WTC11 (cell line): ENCODE data around the gene FSD1.

Experiments used
- GABPB1 ChIP-seq: sonication (generic); formaldehyde crosslinking; IDR thresholded peaks from 2 replicates; pipeline ENCODE4 v1.8.1; 2023; ENCODE audit warnings: mild to moderate bottlenecking, missing genetic modification reagents
- TP53 ChIP-seq: sonication (generic); formaldehyde crosslinking; IDR thresholded peaks from 2 replicates; pipeline ENCODE4 v1.8.1; 2023; ENCODE audit warnings: mild to moderate bottlenecking, missing genetic modification reagents
- ZBTB21 ChIP-seq: sonication (generic); formaldehyde crosslinking; IDR thresholded peaks from 2 replicates; pipeline ENCODE4 v1.8.1; 2023; ENCODE audit warnings: mild to moderate bottlenecking, missing genetic modification reagents, borderline replicate concordance
- ZNF232 ChIP-seq: sonication (generic); formaldehyde crosslinking; IDR thresholded peaks from 2 replicates; pipeline ENCODE4 v1.8.0; 2022; ENCODE audit warnings: mild to moderate bottlenecking, missing genetic modification reagents
- TF ChIP-seq, protein P1 (sequence below): fragments of 200-600 bp; IDR thresholded peaks from 2 replicates; pipeline ENCODE4 v1.8.0; 2022; ENCODE audit warnings: antibody characterized with exemption
- TF ChIP-seq, protein P2 (sequence below): sonication (generic); formaldehyde crosslinking; IDR thresholded peaks from 2 replicates; pipeline ENCODE4 v1.8.1; 2022; ENCODE audit warnings: low read depth, mild to moderate bottlenecking, moderate library complexity, missing genetic modification reagents, borderline replicate concordance
- TF ChIP-seq, protein P3 (sequence below): sonication (generic); formaldehyde crosslinking; IDR thresholded peaks from 2 replicates; pipeline ENCODE4 v1.8.0; 2023; ENCODE audit warnings: missing genetic modification reagents, mild to moderate bottlenecking, borderline replicate concordance
- TF ChIP-seq, protein P4 (sequence below): sonication (generic); formaldehyde crosslinking; conservative IDR thresholded peaks from 2 replicates; pipeline ENCODE4 v1.8.1; 2022; ENCODE audit warnings: mild to moderate bottlenecking, missing genetic modification reagents
- TF ChIP-seq, protein P5 (sequence below): sonication (generic); formaldehyde crosslinking; IDR thresholded peaks from 2 replicates; pipeline ENCODE4 v1.8.1; 2023; ENCODE audit warnings: mild to moderate bottlenecking, missing genetic modification reagents
- TF ChIP-seq, protein P6 (sequence below): sonication (generic); formaldehyde crosslinking; IDR thresholded peaks from 2 replicates; pipeline ENCODE4 v1.8.1; 2023; ENCODE audit warnings: mild to moderate bottlenecking, missing genetic modification reagents, moderate library complexity

DNA sequence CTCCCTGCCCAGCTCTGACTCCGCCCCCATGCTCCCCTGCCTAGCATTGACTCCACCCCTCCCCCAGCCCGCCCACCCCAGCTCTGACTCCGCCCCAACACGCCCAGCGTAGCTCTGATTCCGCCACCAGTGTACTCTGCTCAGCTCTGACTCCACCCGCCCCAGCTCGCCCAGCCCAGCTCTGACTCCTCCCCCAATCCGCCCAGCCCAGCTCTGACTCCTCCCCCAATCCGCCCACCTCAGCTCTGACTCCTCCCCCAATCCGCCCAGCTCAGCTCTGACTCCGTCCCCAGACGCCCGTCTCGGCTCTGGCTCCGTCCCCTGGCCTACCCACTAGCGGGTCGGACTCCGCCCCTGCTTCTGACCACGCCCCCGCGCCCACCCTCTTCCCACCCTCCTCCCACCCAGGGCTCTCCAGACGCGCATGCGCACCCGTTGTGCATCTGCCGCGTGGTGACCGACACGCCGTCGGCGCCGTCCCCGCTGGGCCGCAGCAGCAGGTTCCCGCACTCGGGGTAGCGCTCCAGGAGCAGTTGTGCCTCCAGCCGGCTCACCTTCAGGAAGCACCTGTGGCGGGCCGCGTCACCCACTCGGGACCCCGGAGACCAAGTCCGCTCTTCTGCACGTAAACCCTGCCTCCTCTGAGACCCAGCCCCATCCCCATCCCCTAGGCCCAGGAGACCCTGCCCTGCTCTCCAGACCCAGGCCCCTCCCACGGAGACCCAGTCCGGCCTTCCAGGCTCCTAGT is 24.0 kb downstream of the FSD1 start:
- TF ChIP-seq, protein P1, sequence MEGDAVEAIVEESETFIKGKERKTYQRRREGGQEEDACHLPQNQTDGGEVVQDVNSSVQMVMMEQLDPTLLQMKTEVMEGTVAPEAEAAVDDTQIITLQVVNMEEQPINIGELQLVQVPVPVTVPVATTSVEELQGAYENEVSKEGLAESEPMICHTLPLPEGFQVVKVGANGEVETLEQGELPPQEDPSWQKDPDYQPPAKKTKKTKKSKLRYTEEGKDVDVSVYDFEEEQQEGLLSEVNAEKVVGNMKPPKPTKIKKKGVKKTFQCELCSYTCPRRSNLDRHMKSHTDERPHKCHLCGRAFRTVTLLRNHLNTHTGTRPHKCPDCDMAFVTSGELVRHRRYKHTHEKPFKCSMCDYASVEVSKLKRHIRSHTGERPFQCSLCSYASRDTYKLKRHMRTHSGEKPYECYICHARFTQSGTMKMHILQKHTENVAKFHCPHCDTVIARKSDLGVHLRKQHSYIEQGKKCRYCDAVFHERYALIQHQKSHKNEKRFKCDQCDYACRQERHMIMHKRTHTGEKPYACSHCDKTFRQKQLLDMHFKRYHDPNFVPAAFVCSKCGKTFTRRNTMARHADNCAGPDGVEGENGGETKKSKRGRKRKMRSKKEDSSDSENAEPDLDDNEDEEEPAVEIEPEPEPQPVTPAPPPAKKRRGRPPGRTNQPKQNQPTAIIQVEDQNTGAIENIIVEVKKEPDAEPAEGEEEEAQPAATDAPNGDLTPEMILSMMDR, result no peak
- no peak for TF ChIP-seq GABPB1
- TF ChIP-seq TP53 (CRISPR knock-in tag), result no peak
- TF ChIP-seq ZBTB21 (CRISPR knock-in tag), result no peak
- TF ChIP-seq, protein P2, sequence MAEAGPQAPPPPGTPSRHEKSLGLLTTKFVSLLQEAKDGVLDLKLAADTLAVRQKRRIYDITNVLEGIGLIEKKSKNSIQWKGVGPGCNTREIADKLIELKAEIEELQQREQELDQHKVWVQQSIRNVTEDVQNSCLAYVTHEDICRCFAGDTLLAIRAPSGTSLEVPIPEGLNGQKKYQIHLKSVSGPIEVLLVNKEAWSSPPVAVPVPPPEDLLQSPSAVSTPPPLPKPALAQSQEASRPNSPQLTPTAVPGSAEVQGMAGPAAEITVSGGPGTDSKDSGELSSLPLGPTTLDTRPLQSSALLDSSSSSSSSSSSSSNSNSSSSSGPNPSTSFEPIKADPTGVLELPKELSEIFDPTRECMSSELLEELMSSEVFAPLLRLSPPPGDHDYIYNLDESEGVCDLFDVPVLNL (CRISPR knock-in tag), result no peak
- TF ChIP-seq, protein P3, sequence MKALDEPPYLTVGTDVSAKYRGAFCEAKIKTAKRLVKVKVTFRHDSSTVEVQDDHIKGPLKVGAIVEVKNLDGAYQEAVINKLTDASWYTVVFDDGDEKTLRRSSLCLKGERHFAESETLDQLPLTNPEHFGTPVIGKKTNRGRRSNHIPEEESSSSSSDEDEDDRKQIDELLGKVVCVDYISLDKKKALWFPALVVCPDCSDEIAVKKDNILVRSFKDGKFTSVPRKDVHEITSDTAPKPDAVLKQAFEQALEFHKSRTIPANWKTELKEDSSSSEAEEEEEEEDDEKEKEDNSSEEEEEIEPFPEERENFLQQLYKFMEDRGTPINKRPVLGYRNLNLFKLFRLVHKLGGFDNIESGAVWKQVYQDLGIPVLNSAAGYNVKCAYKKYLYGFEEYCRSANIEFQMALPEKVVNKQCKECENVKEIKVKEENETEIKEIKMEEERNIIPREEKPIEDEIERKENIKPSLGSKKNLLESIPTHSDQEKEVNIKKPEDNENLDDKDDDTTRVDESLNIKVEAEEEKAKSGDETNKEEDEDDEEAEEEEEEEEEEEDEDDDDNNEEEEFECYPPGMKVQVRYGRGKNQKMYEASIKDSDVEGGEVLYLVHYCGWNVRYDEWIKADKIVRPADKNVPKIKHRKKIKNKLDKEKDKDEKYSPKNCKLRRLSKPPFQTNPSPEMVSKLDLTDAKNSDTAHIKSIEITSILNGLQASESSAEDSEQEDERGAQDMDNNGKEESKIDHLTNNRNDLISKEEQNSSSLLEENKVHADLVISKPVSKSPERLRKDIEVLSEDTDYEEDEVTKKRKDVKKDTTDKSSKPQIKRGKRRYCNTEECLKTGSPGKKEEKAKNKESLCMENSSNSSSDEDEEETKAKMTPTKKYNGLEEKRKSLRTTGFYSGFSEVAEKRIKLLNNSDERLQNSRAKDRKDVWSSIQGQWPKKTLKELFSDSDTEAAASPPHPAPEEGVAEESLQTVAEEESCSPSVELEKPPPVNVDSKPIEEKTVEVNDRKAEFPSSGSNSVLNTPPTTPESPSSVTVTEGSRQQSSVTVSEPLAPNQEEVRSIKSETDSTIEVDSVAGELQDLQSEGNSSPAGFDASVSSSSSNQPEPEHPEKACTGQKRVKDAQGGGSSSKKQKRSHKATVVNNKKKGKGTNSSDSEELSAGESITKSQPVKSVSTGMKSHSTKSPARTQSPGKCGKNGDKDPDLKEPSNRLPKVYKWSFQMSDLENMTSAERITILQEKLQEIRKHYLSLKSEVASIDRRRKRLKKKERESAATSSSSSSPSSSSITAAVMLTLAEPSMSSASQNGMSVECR (CRISPR knock-in tag), result peak; percentile 25; the same call in 1 of the 2 replicates
- TF ChIP-seq, protein P4, sequence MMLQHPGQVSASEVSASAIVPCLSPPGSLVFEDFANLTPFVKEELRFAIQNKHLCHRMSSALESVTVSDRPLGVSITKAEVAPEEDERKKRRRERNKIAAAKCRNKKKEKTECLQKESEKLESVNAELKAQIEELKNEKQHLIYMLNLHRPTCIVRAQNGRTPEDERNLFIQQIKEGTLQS (CRISPR knock-in tag), result no peak
- TF ChIP-seq, protein P5, sequence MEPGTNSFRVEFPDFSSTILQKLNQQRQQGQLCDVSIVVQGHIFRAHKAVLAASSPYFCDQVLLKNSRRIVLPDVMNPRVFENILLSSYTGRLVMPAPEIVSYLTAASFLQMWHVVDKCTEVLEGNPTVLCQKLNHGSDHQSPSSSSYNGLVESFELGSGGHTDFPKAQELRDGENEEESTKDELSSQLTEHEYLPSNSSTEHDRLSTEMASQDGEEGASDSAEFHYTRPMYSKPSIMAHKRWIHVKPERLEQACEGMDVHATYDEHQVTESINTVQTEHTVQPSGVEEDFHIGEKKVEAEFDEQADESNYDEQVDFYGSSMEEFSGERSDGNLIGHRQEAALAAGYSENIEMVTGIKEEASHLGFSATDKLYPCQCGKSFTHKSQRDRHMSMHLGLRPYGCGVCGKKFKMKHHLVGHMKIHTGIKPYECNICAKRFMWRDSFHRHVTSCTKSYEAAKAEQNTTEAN (CRISPR knock-in tag), result no peak
- TF ChIP-seq ZNF232 (CRISPR knock-in tag), result no peak
- TF ChIP-seq, protein P6, sequence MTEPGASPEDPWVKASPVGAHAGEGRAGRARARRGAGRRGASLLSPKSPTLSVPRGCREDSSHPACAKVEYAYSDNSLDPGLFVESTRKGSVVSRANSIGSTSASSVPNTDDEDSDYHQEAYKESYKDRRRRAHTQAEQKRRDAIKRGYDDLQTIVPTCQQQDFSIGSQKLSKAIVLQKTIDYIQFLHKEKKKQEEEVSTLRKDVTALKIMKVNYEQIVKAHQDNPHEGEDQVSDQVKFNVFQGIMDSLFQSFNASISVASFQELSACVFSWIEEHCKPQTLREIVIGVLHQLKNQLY (CRISPR knock-in tag), result no peak
